Fibroblast of skin of scalp (primary cell): ENCODE measurements around the gene ZFYVE27.
A peak's percentile ranks its signal among the peaks of the same experiment; 100 is the strongest.

ENCODE experiments used
- DNase-seq: peaks from one replicate; pipeline ENCODE4 v3.0.0-alpha.2; 2013

The ZFYVE27 gene

DNA sequence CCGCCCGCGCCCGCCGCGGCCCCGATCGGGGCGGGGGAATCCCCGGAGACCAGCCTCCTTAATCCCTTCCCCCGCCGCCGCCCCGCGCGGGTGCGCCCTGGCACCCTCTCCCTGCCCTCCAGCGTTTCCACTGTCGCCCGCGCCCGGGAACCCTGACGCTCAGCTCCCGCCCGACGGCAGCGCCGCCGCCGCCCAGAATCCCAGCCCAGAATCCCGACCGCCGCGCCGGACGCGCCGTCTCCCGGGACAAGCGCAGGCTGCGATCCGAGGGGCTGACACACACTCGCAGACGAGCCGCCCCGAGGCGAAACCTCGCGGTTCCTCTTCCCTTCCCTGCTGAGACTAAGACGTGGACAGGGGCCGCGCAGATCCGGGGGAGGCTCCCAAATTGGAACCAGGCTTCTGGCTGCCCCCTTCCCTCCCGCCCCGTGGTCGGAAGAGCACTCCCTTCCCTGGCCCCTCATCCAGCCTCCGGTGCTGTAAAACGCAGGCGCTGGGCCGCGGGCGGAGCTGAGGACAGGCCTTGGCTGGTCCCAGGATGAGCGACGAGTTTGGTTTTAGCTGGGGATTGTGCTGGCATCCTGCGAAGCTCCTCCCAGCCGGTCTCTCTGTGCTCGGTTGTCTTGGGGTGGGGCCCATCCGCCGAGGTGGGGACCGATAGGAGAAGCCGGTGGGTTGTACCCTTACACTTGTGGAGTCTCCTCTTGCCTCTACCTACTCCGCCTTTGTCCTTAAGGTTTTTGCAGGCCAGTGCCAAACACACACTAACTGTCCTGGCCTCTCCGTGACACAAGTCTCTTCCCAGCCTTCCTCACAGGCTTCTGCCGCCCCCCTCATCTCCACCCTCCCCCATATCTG lies 22.3 kb upstream of the ZFYVE27 start:
- DNase-seq: peak; percentile 89

- DNase-seq: no peak
Observed at GRCh38 chr10:97715259-97715874, 21.6 kb upstream of the ZFYVE27 start.

- no peak for DNase-seq
Observed at GRCh38 chr10:97717627-97718026, 19.3 kb upstream of the ZFYVE27 start.

GRCh38 chr10:97718178-97718577 lies 18.8 kb upstream of the ZFYVE27 start:
- DNase-seq: no peak

GRCh38 chr10:97718659-97719142 lies 18.2 kb upstream of the ZFYVE27 start:
- no peak for DNase-seq

DNA sequence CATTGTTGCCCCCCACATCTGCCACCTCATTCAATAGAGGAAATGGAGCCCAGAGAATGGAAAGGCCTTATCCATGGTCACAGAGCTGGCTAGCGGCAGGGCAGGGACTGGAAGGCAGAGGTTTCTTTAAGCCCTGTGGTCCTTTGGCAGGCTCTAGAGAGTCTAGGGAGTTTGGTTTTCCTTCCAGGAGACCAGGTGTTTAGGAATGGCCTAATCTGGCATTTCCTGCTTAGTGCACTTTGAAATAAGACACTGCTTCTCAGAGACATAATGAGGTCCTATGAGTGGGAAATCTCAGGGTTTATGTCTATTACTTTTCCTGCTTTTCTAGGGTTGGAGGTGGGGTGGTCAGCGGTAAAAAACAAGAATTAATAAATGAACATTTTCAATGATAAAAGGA lies 17.3 kb upstream of the ZFYVE27 start:
- no peak for DNase-seq

DNA sequence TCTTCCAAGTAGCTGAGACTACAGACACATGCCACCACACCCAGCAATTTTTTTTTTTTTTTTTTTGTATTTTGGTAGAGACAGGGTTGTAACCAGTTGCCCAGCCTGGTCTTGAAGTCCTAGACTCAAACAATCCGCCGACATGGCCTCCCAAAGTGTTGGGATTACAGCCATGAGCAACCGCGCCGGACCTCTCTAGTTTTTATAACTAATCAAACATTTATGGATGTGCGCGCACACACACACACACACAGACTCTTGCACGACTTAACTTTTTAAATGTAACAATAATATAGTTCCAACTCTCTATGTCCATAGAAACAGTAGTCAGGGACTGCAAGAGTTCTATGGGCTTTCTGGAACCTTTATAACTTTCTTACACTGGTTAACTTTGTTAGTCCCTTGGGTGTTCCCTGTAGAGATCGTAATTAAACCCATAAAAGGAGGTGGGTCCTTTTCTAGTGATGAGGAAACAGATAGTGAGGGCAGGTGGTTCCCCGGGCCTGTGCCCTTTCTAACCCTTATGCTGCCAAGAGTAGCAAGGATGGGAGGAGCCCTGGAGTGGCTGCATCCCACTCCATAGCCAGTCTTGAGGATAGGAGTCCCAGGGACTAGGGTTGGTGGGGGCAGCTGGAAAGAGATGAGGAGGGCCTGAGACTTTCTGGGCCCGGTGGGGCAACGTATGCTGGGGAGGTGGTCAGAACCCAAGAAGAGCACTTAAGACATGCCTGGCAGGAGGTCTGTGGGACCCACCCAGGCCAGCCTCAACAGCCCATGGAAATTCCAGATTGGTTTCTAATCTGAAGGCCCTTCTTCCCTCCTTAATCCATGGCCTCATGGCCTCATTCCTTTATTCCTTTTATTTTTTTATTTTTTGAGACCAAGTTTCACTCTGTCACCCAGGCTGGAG lies 14.8 kb upstream of the ZFYVE27 start:
- DNase-seq: no peak

DNA sequence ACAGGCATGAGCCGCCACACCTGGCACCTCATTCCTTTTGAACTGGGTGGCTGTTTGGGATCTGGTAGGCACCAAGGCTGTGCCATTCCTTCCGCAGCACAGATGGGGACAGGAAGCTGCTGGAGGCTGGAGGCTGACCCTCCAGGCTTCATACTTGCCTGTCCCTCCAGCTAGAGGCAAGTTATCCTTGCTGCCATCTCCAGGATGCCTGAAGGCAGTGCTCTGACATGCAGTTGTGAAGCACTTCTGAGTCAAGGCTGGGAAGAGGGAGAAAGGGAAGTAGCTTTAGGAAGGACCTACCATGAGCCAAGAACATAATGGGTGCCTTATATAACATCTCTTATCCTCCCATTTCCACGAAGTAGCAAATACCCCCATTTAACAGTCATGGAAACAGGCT lies 13.9 kb upstream of the ZFYVE27 start:
- no peak for DNase-seq

- peak; percentile 31 for DNase-seq
Observed at GRCh38 chr10:97724341-97724941, 12.5 kb upstream of the ZFYVE27 start.

DNA sequence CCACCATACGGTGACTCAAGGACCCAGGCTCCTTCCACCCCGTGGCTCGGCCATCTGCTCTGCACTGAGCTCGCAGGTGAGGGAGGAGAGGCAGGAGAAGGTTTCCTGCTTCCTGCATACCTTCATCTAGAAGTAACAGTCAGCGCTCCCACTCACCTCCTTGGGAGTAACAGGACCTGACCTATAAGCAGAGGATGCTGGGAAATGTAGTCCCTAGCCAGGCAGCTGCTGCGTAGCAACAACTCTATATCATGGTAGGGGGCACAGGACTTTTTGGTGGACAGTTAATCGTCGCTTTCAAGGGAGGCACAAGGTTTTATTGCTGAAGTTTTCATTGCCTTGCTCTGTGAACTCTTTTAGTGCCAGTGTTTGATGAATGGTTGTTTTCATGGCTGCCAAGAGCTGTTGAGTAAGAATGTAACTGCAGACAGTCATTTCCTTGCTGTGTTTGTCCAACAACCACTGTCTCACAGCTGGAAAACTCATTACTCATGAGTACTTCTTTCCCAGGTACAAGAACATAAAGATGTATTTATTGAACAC lies 10.2 kb upstream of the ZFYVE27 start:
- DNase-seq: peak; percentile 56

- no peak for DNase-seq
Observed at GRCh38 chr10:97729014-97729413, 7.9 kb upstream of the ZFYVE27 start.

DNA sequence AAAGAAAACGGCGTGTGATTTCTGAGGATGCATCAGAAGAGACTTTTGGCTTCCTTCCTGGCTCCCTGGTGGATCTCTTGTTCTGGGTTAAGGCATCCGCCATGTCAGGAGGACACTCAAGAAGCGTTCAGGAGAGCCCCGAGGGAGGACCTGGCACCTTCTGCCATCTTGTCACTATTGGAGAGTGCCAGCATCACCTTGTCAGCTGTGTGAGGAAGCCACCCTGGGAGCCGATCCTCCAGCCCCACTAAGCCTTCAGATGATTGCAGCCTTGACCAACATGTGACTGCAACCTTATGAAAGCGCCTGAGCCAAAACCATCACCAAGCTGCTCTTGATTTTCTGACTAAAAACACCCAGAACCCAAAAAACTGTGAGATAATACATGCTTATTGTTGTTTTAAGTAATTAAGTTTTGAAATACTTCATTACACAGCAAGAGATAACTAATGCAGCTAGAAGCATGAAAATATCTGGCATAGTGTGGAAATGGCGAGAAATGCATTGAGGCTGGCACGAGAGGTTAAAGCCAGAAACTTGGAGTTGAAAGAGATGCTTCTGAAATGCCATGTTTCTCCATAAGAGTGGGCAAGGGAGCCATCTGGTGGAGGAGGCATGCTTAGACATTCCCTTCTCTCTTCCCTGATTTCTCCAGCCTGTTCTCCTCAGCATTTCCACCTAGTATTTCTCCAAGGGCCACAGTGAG lies 5.4 kb upstream of the ZFYVE27 start:
- peak; percentile 79 for DNase-seq

DNA sequence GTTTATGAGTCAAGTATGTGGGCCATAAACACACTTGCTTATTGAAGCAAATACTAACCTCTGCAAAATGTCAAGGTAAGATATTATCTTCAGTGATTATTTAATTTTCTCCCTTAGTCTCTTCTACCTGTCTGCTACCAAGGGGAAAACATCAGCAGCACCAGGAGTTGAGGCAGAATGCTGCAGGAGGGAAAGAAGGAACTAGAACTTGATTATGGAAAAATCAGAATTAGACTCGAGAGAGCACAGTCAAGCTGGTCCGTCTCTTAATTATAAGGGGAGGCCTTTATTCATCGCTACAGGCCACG lies 4.9 kb upstream of the ZFYVE27 start:
- no peak for DNase-seq

- DNase-seq: no peak
Observed at GRCh38 chr10:97733256-97733655, 3.7 kb upstream of the ZFYVE27 start.

DNA sequence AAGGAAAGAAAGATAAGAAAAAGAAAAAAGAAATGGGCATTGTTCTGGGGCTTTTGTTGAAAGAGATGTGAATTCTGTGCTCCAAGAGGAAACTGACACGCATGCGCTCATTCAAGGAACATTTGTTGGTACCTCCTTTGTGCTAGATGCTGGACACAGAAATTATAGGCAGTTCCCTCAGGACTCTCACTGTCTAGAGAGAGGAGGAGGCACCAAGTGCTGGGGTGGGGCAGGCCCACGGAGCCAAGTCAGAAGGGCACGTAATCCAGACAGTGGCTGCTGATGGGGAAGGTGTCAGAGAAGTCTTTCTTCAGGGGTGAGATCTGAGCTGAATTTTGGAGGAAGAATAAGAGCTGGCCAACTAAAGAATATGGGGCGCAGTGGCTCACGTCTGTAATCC lies 2.9 kb upstream of the ZFYVE27 start:
- no peak for DNase-seq

GRCh38 chr10:97736403-97736901 lies 476 bp upstream of the ZFYVE27 start:
- no peak for DNase-seq

- no peak for DNase-seq
Observed at GRCh38 chr10:97737770-97738265, 890 bp downstream of the ZFYVE27 start.

GRCh38 chr10:97738616-97739015 lies 1.7 kb downstream of the ZFYVE27 start:
- DNase-seq: no peak

DNA sequence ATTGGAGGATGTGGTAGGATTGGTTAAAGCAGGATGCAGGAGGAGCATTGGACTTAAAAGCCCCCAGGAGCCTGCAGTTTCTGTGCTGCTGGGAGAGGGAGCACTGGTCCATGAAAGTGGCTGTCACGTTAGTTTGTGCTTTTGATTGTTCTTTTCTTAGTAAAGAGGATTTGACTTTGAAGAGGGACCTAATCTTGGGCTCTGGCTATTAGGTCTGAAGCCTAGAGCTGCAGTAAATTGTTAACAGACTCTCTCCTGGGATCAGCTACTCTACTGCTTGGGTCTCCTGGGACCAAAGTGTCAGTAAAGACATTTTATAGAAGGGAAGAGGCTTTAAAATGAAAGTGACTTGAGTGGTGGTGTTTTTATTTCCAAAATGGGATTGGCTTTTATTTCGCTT lies 3.7 kb downstream of the ZFYVE27 start:
- no peak for DNase-seq

DNA sequence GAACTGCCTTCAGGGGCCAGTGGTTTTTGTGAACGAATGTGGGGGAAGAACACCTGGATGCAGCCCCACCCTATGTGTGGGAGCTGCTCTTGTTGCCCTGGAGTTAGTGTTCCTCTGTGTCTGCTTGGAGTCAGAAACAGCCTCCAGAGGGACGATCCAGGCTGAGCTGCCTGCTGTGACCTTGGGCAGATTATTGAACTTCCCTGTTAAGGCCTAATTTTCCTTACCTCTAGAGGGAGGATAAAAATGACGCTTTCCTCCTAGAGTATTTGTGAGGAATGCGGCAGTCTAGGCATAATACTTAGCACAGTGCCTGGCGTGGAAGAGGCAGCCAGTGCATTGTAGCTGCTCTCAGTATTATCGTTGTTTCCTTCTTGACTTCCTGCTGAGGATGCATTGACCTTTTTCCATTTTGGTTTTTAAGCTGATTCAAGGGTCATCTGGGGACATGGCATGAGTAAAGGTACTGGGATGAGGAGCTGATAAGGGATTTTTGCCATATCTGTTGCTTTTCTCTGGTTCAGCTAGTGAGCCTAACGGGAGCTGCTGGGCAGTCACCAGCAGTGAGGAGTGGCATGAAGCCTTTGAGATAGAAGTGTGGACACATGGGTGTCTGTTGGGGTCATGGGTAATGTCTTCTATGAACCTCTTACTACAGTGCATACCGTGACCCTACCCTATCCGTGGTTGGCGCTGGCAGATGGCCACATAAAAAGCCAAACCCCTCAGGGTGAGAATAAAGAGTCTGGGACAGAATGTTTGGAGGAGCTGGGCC lies 6.4 kb downstream of the ZFYVE27 start:
- DNase-seq: no peak
